H1 (cell line): Measurements from ENCODE around the gene NAA11. TPM values are rescaled to one million over a fixed set of nuclear protein-coding genes. Genes with fewer than 3 reads are reported as not detected.

Source experiments
- ATF2 ChIP-seq: IDR thresholded peaks from 2 replicates; pipeline ENCODE4 v1.6.1; 2012; ENCODE audit warnings: low read length, inconsistent platforms
- CHD7 ChIP-seq: fragments of 300-600 bp; sonication (generic); IDR thresholded peaks from 2 replicates; pipeline ENCODE4 v1.7.1; 2012; ENCODE audit warnings: low read length, moderate library complexity, mild to moderate bottlenecking, inconsistent platforms; ENCODE audit not compliant: insufficient replicate concordance
- E2F6 ChIP-seq: IDR thresholded peaks from 2 replicates; pipeline ENCODE4 v1.6.1; 2012; ENCODE audit warnings: inconsistent platforms
- HDAC2 ChIP-seq, 2 experiments: fragments of 300-600 bp in 1 of 2; sonication (generic) in 1 of 2; IDR thresholded peaks; 2 replicates each; pipeline ENCODE4 v1.6.1; 2011 to 2012; ENCODE audit warnings: low read depth in 2 of 2, low read length in 2 of 2, mild to moderate bottlenecking in 2 of 2, moderate library complexity in 2 of 2, borderline replicate concordance in 1 of 2, inconsistent platforms in 1 of 2
- KDM4A ChIP-seq: IDR thresholded peaks from one replicate; pipeline ENCODE4 v1.7.1; 2012; ENCODE audit warnings: low read depth, mild to moderate bottlenecking, moderate library complexity, low read length, inconsistent platforms; ENCODE audit not compliant: severe bottlenecking
- KDM5A ChIP-seq: fragments of 200-600 bp; IDR thresholded peaks from 2 replicates; pipeline ENCODE4 v1.7.1; 2012; ENCODE audit warnings: mild to moderate bottlenecking, low read length, inconsistent platforms, mixed read lengths
- MAFK ChIP-seq: IDR thresholded peaks from 2 replicates; pipeline ENCODE4 v1.6.1; 2012; ENCODE audit warnings: low read depth, mild to moderate bottlenecking, improper control_type of control experiment, low read length
- SUZ12 ChIP-seq: fragments of 200-600 bp; sonication (generic); IDR thresholded peaks from 2 replicates; pipeline ENCODE4 v1.6.1; 2012; ENCODE audit warnings: mild to moderate bottlenecking, inconsistent platforms, low read length, moderate library complexity, mixed read lengths
- polyA plus RNA-seq, 7 experiments: library from polyadenylated mRNA; depleted of rRNA in 3 of 7; stranded (reverse) in 5 of 7; unstranded in 2 of 7; fragments of >200 nt in 5 of 7; fragments of 200-250 nt in 2 of 7; gene quantifications; 1 replicate in 5 of 7; 2 replicates in 1 of 7; 4 replicates in 1 of 7; pipeline versions ENCODE4 v1.2.1 to v1.2.3, GENCODE V29; 2011 to 2013; ENCODE audit warnings: missing spikeins in 2 of 7, mixed read lengths in 2 of 7
- total RNA-seq: library from RNA; stranded (reverse); fragmentation: NEBNext Ultra II Directional; extraction: Animal tissue kit (Norgen Biotek cat#: 25700); gene quantifications from 2 replicates; pipeline ENCODE4 v1.2.1, GENCODE V29; 2021

Gene NAA11
- total and polyA plus RNA-seq, 2 of the 8 experiments (the other 6 are each of a cell fraction or from before 2014, with no cell fraction given), result not detected

GRCh38 chr4:79287076-79287475 is 38.8 kb downstream of the NAA11 start (continued):
- TF ChIP-seq CHD7, result no peak
- no peak for TF ChIP-seq MAFK
- no peak for TF ChIP-seq HDAC2 (IDR thresholded peaks at IDR 0.05; ENCODE audit: borderline replicate concordance in 1 of 2, low read depth in 2 of 2, low read length in 2 of 2)
- TF ChIP-seq ATF2, result no peak
- no peak for TF ChIP-seq KDM4A
- TF ChIP-seq KDM5A, result no peak
- TF ChIP-seq E2F6, result no peak
- no peak for TF ChIP-seq SUZ12
